ENCODE measurements around the gene ARF1.

ARF1 gene

GRCh38 chr1:228038387-228039005 is 44.0 kb upstream of the ARF1 start:
- no peak overlapping the region for H3K4me3 ChIP-seq (ENCODE audit: low read length)

DNA sequence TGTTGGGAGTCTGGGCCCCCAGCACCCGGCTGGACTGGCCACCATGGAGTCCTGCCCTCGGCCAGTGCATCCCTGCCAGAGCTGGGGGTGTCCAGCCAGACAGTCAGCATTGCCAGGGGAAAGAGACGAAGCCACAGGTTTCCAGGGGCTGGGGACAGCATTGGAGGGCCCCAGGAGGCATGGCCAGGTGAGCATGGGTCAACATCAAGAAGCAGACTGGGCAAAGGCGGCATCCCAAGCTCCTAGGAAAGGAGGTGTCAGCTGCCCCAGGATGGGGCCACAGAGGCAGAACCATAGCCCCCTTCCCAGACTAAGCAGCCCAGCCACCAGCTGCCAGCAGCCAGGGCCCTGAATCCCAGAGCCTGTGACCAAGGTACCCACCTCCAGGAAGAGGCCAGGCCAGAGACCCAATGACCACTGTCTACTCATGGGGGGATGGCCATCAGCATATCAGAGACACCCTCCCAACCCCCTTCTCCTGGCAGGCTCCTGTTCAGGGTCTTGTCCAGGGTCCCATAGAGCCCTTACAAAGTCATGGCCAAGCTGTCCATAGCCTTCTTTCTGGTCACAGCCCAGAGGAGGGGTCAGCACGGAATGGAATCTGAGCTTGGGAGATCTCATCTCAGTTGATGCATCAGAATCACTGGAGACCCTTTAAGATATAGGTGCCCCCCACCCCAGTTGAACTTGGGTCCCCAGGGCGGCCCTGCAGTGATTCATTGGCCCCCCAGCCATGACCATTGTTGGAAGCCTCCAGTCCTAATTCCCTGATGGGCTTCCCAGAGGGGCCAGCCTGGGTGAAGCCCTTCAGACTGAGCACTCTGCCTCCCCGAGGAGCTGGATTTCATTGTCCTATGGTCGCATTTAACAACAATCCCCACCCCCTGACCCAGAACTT is 43.3 kb upstream of the ARF1 start:
- no peak for DNase-seq (ENCODE audit: low read depth)

More at GRCh38 chr1:228038387-228039005, 44.0 kb upstream of the ARF1 start:
- no peak for DNase-seq (ENCODE audit: low read depth)
- TF ChIP-seq, protein P1, sequence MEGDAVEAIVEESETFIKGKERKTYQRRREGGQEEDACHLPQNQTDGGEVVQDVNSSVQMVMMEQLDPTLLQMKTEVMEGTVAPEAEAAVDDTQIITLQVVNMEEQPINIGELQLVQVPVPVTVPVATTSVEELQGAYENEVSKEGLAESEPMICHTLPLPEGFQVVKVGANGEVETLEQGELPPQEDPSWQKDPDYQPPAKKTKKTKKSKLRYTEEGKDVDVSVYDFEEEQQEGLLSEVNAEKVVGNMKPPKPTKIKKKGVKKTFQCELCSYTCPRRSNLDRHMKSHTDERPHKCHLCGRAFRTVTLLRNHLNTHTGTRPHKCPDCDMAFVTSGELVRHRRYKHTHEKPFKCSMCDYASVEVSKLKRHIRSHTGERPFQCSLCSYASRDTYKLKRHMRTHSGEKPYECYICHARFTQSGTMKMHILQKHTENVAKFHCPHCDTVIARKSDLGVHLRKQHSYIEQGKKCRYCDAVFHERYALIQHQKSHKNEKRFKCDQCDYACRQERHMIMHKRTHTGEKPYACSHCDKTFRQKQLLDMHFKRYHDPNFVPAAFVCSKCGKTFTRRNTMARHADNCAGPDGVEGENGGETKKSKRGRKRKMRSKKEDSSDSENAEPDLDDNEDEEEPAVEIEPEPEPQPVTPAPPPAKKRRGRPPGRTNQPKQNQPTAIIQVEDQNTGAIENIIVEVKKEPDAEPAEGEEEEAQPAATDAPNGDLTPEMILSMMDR (conservative IDR thresholded peaks at IDR 0.05; ENCODE audit: low read length): no peak

GRCh38 chr1:228039986-228040385 is 42.5 kb upstream of the ARF1 start:
- no peak overlapping the region for H3K4me3 ChIP-seq (ENCODE audit: low read length)
- DNase-seq (ENCODE audit: low read depth): no peak
- TF ChIP-seq, protein P1 (conservative IDR thresholded peaks at IDR 0.05; ENCODE audit: low read length): no peak

More for the DNA sequence above, 43.3 kb upstream of the ARF1 start:
- TF ChIP-seq, protein P1 (conservative IDR thresholded peaks at IDR 0.05; ENCODE audit: low read length): no peak
- H3K4me3 ChIP-seq (ENCODE audit: low read length): no peak overlapping the region

- no peak for DNase-seq (ENCODE audit: low read depth)
Measured at GRCh38 chr1:228041316-228041715, 41.2 kb upstream of the ARF1 start.

DNA sequence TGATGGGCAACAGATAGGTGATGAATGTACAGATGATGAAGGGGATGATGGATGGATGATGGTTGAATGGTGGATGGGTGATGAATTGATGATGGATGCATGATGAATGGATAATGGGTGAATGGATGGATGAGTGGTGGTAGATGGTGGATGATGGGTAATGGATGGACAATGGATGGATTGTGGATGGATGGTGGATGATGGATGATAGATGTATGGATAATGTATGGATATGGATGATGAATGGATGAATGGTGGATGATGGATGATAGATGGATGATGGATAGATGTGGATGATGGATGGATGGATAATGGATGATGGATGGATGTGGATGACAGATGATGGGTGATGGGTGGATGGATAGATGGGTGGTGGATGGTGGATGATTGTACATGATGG is 40.0 kb upstream of the ARF1 start:
- DNase-seq (ENCODE audit: low read depth): no peak
- no peak overlapping the region for H3K4me3 ChIP-seq (ENCODE audit: low read length)
- TF ChIP-seq, protein P1 (conservative IDR thresholded peaks at IDR 0.05; ENCODE audit: low read length): no peak

More at GRCh38 chr1:228041316-228041715, 41.2 kb upstream of the ARF1 start:
- H3K4me3 ChIP-seq (ENCODE audit: low read length): no peak overlapping the region
- TF ChIP-seq, protein P1 (conservative IDR thresholded peaks at IDR 0.05; ENCODE audit: low read length): no peak

DNA sequence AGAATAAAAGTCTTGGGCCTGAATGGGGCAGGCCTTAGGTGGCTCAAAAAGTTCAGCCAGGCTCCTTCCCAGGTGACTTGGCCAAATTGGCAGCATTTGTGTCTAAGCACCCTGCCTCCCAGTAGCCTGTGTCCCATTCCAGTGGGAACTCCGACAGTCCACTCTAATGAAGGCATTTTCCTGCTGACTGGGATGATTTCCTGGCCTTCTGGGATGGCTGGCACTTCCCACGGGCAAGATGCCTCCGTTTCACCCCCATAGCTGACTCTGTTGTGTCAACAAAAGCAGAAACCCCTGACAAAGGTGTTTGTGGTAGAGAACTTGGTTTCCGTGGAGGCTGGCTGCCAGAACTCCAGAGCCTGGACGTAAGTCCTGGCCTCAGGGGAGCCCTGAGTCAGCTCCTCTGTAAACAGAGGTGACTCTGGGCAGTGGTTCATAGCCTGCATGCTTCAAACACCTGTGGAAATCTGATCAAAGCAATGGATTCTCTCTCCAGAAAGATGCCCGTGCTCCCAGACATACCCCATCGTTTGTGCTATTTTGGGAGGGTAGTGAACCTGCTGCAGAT is 39.1 kb upstream of the ARF1 start:
- TF ChIP-seq, protein P1 (conservative IDR thresholded peaks at IDR 0.05; ENCODE audit: low read length): no peak
- DNase-seq (ENCODE audit: low read depth): no peak
- H3K4me3 ChIP-seq (ENCODE audit: low read length): no peak overlapping the region
